Measurements from ENCODE around the gene TMEM120B.

TMEM120B gene

GRCh38 chr12:121807642-121808347 lies 95.2 kb downstream of the TMEM120B start:
- TF ChIP-seq, protein P1, sequence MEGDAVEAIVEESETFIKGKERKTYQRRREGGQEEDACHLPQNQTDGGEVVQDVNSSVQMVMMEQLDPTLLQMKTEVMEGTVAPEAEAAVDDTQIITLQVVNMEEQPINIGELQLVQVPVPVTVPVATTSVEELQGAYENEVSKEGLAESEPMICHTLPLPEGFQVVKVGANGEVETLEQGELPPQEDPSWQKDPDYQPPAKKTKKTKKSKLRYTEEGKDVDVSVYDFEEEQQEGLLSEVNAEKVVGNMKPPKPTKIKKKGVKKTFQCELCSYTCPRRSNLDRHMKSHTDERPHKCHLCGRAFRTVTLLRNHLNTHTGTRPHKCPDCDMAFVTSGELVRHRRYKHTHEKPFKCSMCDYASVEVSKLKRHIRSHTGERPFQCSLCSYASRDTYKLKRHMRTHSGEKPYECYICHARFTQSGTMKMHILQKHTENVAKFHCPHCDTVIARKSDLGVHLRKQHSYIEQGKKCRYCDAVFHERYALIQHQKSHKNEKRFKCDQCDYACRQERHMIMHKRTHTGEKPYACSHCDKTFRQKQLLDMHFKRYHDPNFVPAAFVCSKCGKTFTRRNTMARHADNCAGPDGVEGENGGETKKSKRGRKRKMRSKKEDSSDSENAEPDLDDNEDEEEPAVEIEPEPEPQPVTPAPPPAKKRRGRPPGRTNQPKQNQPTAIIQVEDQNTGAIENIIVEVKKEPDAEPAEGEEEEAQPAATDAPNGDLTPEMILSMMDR (IDR thresholded peaks at IDR 0.05; ENCODE audit: low read depth, low read length, missing control alignments): no peak
- H3K4me3 ChIP-seq (replicated peaks; ENCODE audit: low read depth, low read length): no peak overlapping the region
- DNase-seq (ENCODE audit: extremely low read depth, low read depth): no peak

- DNase-seq (ENCODE audit: extremely low read depth, low read depth): no peak
- TF ChIP-seq, protein P1 (IDR thresholded peaks at IDR 0.05; ENCODE audit: low read depth, low read length, missing control alignments): no peak
- H3K4me3 ChIP-seq (replicated peaks; ENCODE audit: low read depth, low read length): no peak overlapping the region
These were observed 96.1 kb downstream of the TMEM120B start for GRCh38 chr12:121808623-121809022.

GRCh38 chr12:121809712-121810116 lies 97.2 kb downstream of the TMEM120B start:
- H3K4me3 ChIP-seq (replicated peaks; ENCODE audit: low read depth, low read length): no peak overlapping the region
- TF ChIP-seq, protein P1 (IDR thresholded peaks at IDR 0.05; ENCODE audit: low read depth, low read length, missing control alignments): no peak
- DNase-seq (ENCODE audit: extremely low read depth, low read depth): no peak

- peak overlapping the region; percentile 56 for H3K4me3 ChIP-seq (replicated peaks; ENCODE audit: low read depth, low read length)
- DNase-seq (ENCODE audit: extremely low read depth, low read depth): no peak
- TF ChIP-seq, protein P1 (IDR thresholded peaks at IDR 0.05; ENCODE audit: low read depth, low read length, missing control alignments): no peak
These were observed 97.8 kb downstream of the TMEM120B start for GRCh38 chr12:121810234-121810817.

- TF ChIP-seq, protein P1 (IDR thresholded peaks at IDR 0.05; ENCODE audit: low read depth, low read length, missing control alignments): no peak
- H3K4me3 ChIP-seq (replicated peaks; ENCODE audit: low read depth, low read length): peak overlapping the region; percentile 56
- no peak for DNase-seq (ENCODE audit: extremely low read depth, low read depth)
These were observed 98.4 kb downstream of the TMEM120B start for GRCh38 chr12:121810833-121811433.

DNA sequence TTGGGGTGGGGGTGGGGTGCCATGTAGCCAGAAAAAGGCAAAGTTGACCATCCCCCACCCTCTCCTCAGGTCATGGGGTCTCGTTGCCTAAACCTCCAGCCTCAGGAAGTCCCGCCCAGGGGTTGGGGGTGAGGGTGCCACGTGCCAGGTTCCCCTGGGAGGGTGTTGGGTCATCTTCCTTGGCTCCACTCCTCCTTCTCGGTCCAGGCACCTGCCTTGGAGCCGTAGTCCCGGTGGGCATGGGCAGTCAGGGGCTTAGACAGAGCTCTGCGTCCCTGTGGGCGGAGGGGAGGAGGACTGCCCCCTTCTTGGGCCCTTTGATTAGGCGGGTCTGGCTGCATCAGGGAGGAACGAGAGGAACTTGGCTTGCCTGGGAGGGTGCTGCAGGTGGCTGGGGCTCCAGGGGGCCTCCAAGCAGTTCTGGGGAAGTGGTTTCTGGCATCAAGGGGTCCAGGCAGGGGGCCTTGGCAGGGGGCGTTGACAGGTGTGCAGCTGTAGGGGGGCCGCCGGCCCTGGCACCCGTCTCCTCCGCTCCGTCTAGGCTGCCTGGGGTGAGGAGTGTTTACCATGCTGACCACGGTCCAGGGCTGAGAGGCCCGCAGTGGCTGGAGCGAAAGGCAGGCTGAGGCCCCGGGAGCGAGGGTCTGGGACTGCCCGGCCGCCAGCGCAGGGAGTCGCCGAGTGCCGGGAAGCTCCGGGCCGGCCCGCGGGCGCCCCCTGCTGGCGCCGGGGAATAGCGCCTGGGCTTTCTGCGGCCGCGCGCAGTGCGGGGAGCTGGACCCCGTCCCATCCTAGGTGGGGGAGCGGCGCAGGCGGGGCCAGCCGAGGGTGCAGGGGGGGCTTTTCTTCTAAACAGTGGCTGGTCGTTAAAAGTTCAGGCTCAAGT lies 99.1 kb downstream of the TMEM120B start:
- peak overlapping the region; percentile 56 for H3K4me3 ChIP-seq (replicated peaks; ENCODE audit: low read depth, low read length)
- no peak for DNase-seq (ENCODE audit: extremely low read depth, low read depth)

More for the DNA sequence above, 99.1 kb downstream of the TMEM120B start:
- TF ChIP-seq, protein P1 (IDR thresholded peaks at IDR 0.05; ENCODE audit: low read depth, low read length, missing control alignments): peak; percentile 91

Data from HFF-Myc (cell line).